ENCODE data around the gene FNBP1. TPM values are rescaled to one million over a fixed set of nuclear protein-coding genes. Genes with fewer than 3 reads are reported as not detected.
"Not testable (repeated sequence)": the region's sequence is repeated elsewhere in the genome, so short reads cannot be mapped to it uniquely, and the experiment has no call there.

FNBP1 gene
- total RNA-seq, 2 experiments from 2014 or later = 206 to 247 TPM

DNA sequence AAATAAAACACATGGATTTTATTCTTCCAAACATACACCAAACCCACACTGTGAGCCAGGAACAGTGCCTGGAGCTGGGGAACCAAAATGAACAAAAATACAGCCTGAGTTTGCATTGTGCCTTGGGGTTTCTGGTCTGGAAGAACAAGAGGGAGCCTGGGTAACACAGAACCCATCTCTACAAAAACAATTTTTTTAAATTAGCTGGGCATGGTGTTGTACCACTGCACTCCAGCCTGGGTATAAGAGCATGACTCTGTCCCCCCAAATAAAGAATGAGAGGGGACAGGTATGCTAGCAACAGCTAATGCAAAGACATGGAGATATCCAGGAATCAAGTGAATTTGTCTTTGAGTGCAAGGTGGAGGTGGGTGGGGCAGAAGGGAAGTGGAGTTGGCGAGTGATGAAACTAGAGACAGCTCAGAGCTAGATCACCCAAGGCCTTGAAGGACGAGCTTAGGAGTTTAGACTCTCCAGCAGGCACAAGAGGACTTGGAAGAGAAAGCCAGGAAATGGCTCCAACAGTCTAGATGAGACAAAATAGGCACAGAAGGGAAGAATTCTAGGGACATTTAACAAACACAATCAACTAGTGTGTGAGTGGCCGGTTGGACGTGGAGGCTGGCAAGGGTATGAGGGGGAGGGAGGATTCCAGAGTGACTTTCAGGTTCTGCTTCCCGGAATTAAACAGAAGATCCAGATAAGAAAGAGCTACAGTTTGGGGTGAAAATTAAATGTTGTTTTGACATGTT is 47.4 kb downstream of the FNBP1 start:
- CTCF ChIA-PET = interaction anchor here (0.7 to 1.7 kb wide), 8 partner anchors 8 to 107 kb away, joined by 3 to 5 read pairs (median 3); no protein-coding TSS in a partner anchor
- H3K4me1 Mint-ChIP-seq = peaks cover 81% of the 10 kb centered on the region
- POLR2A ChIA-PET = interaction anchor here (1.2 kb wide), 1 partner anchor 43 kb away, joined by 3 read pairs; no protein-coding TSS in a partner anchor
- peak; percentile 28 for DNase-seq
- peaks cover 49% of the 10 kb centered on the region for H3K36me3 Mint-ChIP-seq (ENCODE audit: low read depth)
- peak overlapping the region; percentile 19 for H3K4me3 Mint-ChIP-seq
- peak overlapping the region; percentile 79 for H3K27ac Mint-ChIP-seq
- no peaks in the 10 kb centered on the region for H3K27me3 Mint-ChIP-seq
- no peaks in the 10 kb centered on the region for H3K9me3 Mint-ChIP-seq

DNA sequence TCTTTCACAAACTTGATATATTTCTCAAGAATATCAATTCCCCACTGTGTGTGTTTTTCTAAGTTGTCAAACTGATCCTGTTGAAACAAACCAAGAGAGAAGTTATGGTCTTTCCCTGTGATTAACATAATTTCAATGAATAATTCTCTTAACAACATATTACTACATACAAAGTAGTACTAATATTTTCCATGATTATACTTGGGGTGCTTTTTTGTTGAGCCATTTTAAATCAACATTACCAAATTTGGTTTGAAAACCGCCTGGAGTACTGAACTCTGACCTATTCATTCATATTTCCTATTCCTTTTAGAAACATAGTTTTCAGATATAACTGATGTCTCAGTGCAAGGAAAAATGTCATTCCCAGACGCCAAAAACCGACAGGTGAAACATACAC is 48.1 kb downstream of the FNBP1 start:
- Mint-ChIP-seq H3K9me3 (no peaks in the 10 kb centered on the region), H3K4me1 (peaks cover 79% of the 10 kb centered on the region), H3K36me3 (ENCODE audit: low read depth) (peaks cover 46% of the 10 kb centered on the region), H3K4me3 (no peak overlapping the region), H3K27me3 (no peaks in the 10 kb centered on the region), H3K27ac (peak overlapping the region; percentile 79)
- ChIA-PET POLR2A (no interaction called here), CTCF (interaction anchor here (0.6 to 1.7 kb wide), 2 partner anchors 106 to 1997 kb away, joined by 3 to 6 read pairs; no protein-coding TSS in a partner anchor)
- no peak for DNase-seq

DNA sequence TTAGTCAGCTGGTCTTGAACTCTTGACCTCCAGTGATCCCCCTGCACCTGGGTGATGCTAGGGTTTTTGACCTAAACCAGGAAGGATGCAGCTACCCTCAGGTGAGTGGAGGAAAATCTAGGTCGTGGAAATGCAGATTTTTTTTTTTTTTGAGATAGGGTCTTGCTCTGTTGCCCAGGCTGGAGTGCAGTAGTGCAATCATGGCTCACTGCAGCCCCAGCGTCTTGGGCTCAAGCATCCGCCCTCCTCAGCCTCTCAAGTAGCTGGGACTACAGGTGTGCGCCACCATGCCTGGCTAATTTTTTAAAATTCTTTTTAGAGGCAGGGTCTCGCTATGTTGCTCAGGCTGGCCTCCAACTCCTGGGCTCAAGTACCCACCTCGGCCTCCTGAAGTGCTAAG is 51.9 kb downstream of the FNBP1 start:
- not testable (repeated sequence) for H3K4me3 Mint-ChIP-seq, H3K27me3 Mint-ChIP-seq, H3K9me3 Mint-ChIP-seq

DNA sequence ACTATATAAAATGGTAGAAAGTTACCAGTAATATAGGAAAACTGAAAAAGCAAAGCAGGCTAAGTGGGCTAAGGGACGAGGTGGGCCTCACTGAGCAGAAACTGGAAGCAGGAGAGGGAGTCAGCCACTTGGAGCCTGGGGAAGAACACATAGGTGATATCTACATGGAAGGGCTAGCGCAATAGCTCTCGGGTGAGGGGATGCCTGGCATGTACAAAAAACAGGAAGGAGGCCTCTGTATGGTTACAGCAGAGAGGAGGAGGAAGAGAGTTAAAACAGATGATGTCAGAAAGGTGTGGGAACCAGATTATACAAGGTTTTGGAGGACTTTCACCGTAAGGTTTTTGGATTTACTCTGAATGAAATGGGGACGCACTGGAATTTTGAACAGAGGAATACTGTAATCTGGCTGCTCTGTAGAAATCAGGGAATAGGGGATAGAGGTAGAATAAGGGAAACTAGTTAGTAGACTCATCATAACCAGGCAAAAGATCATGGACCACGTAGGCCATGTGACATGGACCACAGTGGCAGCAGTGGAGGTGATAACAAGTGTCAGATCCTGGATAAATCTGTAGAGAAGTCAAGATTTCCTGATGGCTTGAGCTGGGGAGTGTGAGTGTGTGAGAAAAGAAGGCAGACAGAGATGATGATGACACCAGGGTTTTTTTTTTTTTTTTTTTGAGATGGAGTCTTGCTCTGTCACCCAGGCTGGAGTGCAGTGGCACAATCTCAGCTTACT is 52.5 kb downstream of the FNBP1 start:
- peak; percentile 46 for DNase-seq
- peaks cover 52% of the 10 kb centered on the region for H3K36me3 Mint-ChIP-seq (ENCODE audit: low read depth)
- ChIA-PET POLR2A (interaction anchor here (0.6 to 0.7 kb wide), 2 partner anchors 24 to 79 kb away, joined by 3 to 9 read pairs; no protein-coding TSS in a partner anchor), CTCF (interaction anchor here (0.6 kb wide), 1 partner anchor 50 kb away, joined by 3 read pairs; no protein-coding TSS in a partner anchor)
- peak overlapping the region; percentile 90 for H3K27ac Mint-ChIP-seq
- no peaks in the 10 kb centered on the region for H3K27me3 Mint-ChIP-seq
- H3K4me1 Mint-ChIP-seq = peaks cover 76% of the 10 kb centered on the region
- no peaks in the 10 kb centered on the region for H3K9me3 Mint-ChIP-seq
- H3K4me3 Mint-ChIP-seq = peak overlapping the region; percentile 41

More for the DNA sequence above, 51.9 kb downstream of the FNBP1 start:
- DNase-seq = not testable (repeated sequence)
- peaks cover 81% of the 10 kb centered on the region for H3K4me1 Mint-ChIP-seq
- peak overlapping the region; percentile 90 for H3K27ac Mint-ChIP-seq
- POLR2A ChIA-PET = interaction anchor here (0.7 kb wide), 1 partner anchor 25 kb away, joined by 9 read pairs; no protein-coding TSS in a partner anchor
- peaks cover 54% of the 10 kb centered on the region for H3K36me3 Mint-ChIP-seq (ENCODE audit: low read depth)
- CTCF ChIA-PET = interaction anchor here (0.6 to 1.2 kb wide), 3 partner anchors 39 to 189 kb away, joined by 3 read pairs; partner anchors contain the start of gene TOR1B

DNA sequence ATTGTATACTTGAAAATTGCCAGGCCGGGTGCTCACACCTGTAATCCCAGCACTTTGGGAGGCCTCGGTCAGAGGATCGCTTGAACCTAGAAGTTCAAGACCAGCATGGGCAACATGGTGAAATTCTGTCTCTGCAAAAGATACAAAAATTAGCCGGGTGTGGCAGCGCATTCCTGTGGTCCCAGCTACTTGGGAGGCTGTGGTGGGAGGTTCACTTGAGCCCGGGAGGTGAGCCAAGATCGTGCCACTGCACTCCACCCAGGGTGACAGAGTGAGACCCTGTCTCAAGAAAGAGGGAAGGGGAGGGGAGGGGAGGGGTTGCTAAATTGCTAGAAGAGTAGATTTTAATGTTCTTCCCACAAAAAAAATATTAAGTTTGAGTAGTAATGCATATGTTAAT is 53.2 kb downstream of the FNBP1 start:
- no peaks in the 10 kb centered on the region for H3K27me3 Mint-ChIP-seq
- ChIA-PET POLR2A (interaction anchor here (0.6 kb wide), 1 partner anchor 80 kb away, joined by 3 read pairs; no protein-coding TSS in a partner anchor), CTCF (interaction anchor here (0.8 to 1.6 kb wide), 2 partner anchors 25 to 49 kb away, joined by 3 to 5 read pairs; no protein-coding TSS in a partner anchor)
- H3K9me3 Mint-ChIP-seq = peaks cover under 1% of the 10 kb centered on the region
- H3K27ac Mint-ChIP-seq = peak overlapping the region; percentile 86
- no peak overlapping the region for H3K4me3 Mint-ChIP-seq
- no peak for DNase-seq
- peaks cover 54% of the 10 kb centered on the region for H3K36me3 Mint-ChIP-seq (ENCODE audit: low read depth)
- peaks cover 76% of the 10 kb centered on the region for H3K4me1 Mint-ChIP-seq

DNA sequence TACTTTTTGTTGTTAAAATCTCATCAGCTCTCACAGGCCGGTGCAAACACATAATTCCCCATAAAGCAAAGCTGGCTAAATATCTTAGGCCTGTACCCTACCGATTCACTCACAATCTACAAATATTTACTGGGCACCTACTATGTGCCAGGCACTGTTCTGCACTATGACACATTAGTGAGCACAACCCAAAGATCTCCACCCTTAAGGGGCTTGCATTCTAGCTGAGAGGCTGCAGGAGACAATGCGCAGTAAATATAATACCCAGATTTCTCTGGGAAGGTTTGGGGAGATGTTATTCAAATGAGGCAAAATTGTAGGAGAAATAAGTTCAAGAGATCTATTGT is 53.7 kb downstream of the FNBP1 start:
- ChIA-PET CTCF (interaction anchor here (0.8 to 1.6 kb wide), 2 partner anchors 26 to 50 kb away, joined by 3 to 5 read pairs; no protein-coding TSS in a partner anchor), POLR2A (no interaction called here)
- peak overlapping the region; percentile 16 for H3K4me3 Mint-ChIP-seq
- no peaks in the 10 kb centered on the region for H3K27me3 Mint-ChIP-seq
- DNase-seq = no peak
- H3K4me1 Mint-ChIP-seq = peaks cover 77% of the 10 kb centered on the region
- H3K36me3 Mint-ChIP-seq (ENCODE audit: low read depth) = peaks cover 56% of the 10 kb centered on the region
- H3K9me3 Mint-ChIP-seq = peaks cover 2% of the 10 kb centered on the region
- H3K27ac Mint-ChIP-seq = peak overlapping the region; percentile 86

DNA sequence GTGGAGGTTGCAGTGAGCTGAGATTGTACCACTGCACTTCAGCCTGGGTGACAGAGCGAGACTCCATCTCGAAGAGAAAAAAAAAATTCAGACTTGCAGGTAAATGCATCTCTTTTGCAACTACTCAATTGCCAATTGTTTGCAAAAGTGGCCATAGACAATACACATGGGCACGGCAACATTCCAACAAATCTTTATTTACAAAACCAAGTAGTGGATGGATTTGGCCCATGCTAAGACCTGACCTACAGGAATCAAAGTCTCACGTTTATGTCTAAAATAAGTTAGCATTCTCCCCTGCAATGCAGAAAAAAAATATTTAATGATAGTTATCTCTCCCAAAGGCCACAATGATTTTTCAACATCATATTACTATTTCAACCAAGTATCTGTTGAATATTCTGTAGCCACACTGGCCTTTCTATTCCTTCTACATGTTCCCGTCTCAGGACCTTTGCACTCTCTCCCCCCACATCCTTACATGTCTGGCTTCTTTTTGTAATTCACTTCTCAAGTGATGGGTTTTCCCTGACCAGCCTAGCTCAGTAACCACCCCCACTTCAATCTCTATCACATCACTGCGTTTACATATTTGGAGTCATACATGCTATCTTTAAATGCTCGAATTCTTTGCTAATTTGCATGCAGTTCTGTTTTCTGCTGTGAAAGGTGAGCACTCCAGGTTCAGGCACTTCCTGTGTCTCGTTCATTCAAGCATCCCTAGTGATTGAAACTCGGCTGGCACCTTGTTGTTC is 54.2 kb downstream of the FNBP1 start:
- peaks cover 56% of the 10 kb centered on the region for H3K36me3 Mint-ChIP-seq (ENCODE audit: low read depth)
- peak overlapping the region; percentile 86 for H3K27ac Mint-ChIP-seq
- no peaks in the 10 kb centered on the region for H3K27me3 Mint-ChIP-seq
- DNase-seq = peak; percentile 30
- ChIA-PET POLR2A (no interaction called here), CTCF (interaction anchor here (0.6 to 1.6 kb wide), 2 partner anchors 26 to 63 kb away, joined by 3 to 5 read pairs; no protein-coding TSS in a partner anchor)
- peaks cover 2% of the 10 kb centered on the region for H3K9me3 Mint-ChIP-seq
- H3K4me1 Mint-ChIP-seq = peaks cover 78% of the 10 kb centered on the region
- H3K4me3 Mint-ChIP-seq = peak overlapping the region; percentile 16

DNA sequence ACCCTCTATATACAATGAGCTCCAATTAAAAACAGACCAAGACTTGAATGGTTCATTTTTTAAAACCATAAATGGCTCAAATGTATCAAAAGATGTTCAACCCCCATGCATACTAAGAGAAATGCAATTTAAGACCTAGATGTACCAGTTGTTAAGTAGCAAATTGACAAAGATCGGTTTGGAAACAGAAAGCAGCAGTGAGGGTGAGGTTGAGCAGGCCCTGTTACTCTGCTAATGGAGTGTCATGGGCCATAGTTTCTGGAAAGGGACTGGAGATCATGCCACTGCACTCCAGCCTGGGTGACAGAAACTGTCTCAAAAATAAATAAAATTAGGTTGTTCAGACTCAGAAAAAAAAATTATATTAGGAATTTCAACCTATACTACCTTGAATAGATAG is 55.0 kb downstream of the FNBP1 start:
- Mint-ChIP-seq H3K4me1 (peaks cover 75% of the 10 kb centered on the region), H3K27me3 (no peaks in the 10 kb centered on the region), H3K36me3 (ENCODE audit: low read depth) (peaks cover 54% of the 10 kb centered on the region), H3K4me3 (no peak overlapping the region), H3K9me3 (peaks cover 2% of the 10 kb centered on the region), H3K27ac (no peak overlapping the region)
- DNase-seq = no peak
- POLR2A ChIA-PET = no interaction called here
- CTCF ChIA-PET = interaction anchor here (0.7 to 1.4 kb wide), 2 partner anchors 8 to 12 kb away, joined by 3 to 4 read pairs; no protein-coding TSS in a partner anchor

DNA sequence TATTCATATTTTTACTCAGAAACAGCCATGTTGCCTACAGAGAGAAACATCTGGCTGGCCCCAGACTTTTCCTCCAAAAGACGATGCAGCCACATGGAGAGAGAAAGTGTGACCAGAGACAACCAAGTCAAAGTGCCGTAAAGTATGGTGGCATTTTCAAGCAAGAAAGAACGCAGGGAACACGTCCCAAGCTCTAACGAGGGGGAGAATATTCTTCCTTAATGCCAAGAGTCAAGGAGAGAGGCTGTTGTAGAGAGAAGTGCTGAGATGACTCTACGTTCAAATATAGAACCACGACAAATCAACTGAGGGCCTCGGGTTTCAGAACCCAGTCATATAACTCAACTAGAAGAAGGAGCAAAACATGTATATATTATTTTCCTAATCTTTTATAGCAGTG is 55.9 kb downstream of the FNBP1 start:
- Mint-ChIP-seq H3K27ac (peak overlapping the region; percentile 78), H3K27me3 (no peaks in the 10 kb centered on the region), H3K4me1 (peaks cover 70% of the 10 kb centered on the region), H3K36me3 (ENCODE audit: low read depth) (peaks cover 54% of the 10 kb centered on the region), H3K4me3 (no peak overlapping the region), H3K9me3 (peaks cover 2% of the 10 kb centered on the region)
- ChIA-PET CTCF (interaction anchor here (0.7 to 1.4 kb wide), 2 partner anchors 9 to 13 kb away, joined by 3 to 4 read pairs; no protein-coding TSS in a partner anchor), POLR2A (no interaction called here)
- no peak for DNase-seq

DNA sequence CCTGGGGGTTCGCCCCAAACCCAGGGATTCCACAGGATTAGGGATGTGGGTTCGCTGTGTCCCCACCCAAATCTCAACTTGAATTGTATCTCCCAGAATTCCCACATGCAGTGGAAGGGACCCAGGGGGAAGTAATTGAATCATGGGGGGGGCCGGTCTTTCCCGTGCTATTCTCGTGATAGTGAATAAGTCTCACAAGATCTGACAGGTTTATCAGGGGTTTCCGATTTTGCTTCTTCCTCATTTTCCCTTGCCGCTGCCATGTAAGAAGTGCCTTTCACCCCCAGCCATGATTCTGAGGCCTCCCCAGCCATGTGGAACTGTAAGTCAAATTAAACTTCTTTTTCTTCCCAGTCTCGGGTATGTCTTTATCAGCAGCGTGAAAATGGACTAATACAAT is 58.4 kb downstream of the FNBP1 start:
- H3K4me3 Mint-ChIP-seq, H3K9me3 Mint-ChIP-seq, DNase-seq, H3K27me3 Mint-ChIP-seq, POLR2A ChIA-PET, H3K27ac Mint-ChIP-seq: not testable (repeated sequence)
- H3K36me3 Mint-ChIP-seq (ENCODE audit: low read depth) = peaks cover 54% of the 10 kb centered on the region
- H3K4me1 Mint-ChIP-seq = peaks cover 59% of the 10 kb centered on the region
- CTCF ChIA-PET = interaction anchor here (0.6 to 1.6 kb wide), 3 partner anchors 13 to 62 kb away, joined by 3 to 5 read pairs (median 3); no protein-coding TSS in a partner anchor

DNA sequence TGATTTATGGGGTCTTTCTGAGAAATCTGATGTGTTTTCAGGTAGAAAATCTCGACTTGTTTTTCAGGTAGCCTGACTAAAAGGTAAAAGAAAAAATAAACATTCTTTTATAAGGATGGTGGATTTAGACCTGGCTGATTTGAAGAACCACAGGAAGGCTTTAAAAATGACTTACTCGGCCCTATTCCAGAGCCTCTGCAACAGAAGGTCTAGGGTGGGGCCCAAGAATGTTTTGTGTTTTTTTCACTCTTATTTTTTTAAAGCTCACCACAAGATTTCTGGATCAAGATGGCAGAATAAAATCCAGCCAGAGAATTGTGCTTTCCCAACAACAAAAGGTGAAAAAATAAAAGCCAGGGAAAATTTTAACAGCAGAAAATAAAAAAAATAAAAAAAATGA is 59.1 kb downstream of the FNBP1 start:
- Mint-ChIP-seq H3K36me3 (ENCODE audit: low read depth) (peaks cover 54% of the 10 kb centered on the region), H3K9me3 (peaks cover 2% of the 10 kb centered on the region), H3K4me3 (no peak overlapping the region), H3K27me3 (no peaks in the 10 kb centered on the region), H3K27ac (no peak overlapping the region), H3K4me1 (peaks cover 56% of the 10 kb centered on the region)
- DNase-seq = no peak
- CTCF ChIA-PET = interaction anchor here (0.6 to 1.5 kb wide), 3 partner anchors 12 to 62 kb away, joined by 3 read pairs; no protein-coding TSS in a partner anchor
- POLR2A ChIA-PET = no interaction called here

All from activated CD4-positive, alpha-beta T cell treated with anti-CD3 and anti-CD28 coated beads, Interleukin-2, amount 10 ng/mL, durations not matched to agents 7 days and 5 days (primary cell).